HepG2 (cell line): ENCODE measurements around the gene DOCK2. TPM values are rescaled to one million over a fixed set of nuclear protein-coding genes. Genes with fewer than 3 reads are reported as not detected.

Experiments
- ATAC-seq: fragments of 200-7000 bp; cut with Tn5 transposase; 3 replicates; pipeline ENCODE4 v1.9.1; 2020; ENCODE audit warnings: mild to moderate bottlenecking, moderate library complexity
- BruUV-seq: library from RNA; stranded (reverse); fragments of 400-500 nt; replicated peaks from 2 replicates; lab custom pipeline; 2021; lab: Mats Ljungman, UMichigan
- CTCF ChIA-PET: fragments of 300-600 bp; formaldehyde crosslinking; extraction: SDS; loops from one replicate; lab custom pipeline; 2021; ENCODE audit warnings: low total read pairs, inconsistent platforms, low intra/inter-chr PET ratio; lab: Yijun Ruan, JAX
- POLR2A ChIA-PET: fragments of 350-600 bp; sonication (Branson Sonifier 250); formaldehyde crosslinking; loops from one replicate; lab custom pipeline; 2020; ENCODE audit warnings: antibody characterized with exemption, inconsistent platforms; lab: Yijun Ruan, JAX
- DNase-seq: peaks from one replicate; pipeline ENCODE4 v3.0.0-alpha.2; 2015; ENCODE audit warnings: low spot score
- FAIRE-seq: peaks from 3 replicates; lab custom pipeline; 2011; peaks lifted over from hg19 to GRCh38; lab: Jason Lieb, UNC
- H2AFZ ChIP-seq: one replicate; pipeline ENCODE4 v1.6.1; 2011; ENCODE audit warnings: low read length, inconsistent platforms
- H3K27ac ChIP-seq: fragments of 300-600 bp; 3 replicates; pipeline ENCODE4 v1.8.0; 2011; ENCODE audit warnings: mixed run types, mild to moderate bottlenecking, mixed read lengths, low read length, inconsistent platforms; ENCODE audit not compliant: insufficient read depth; ENCODE audit errors: extremely low read length
- H3K27me3 ChIP-seq, 2 experiments: fragments of 200-600 bp in 1 of 2; 2 replicates in 1 of 2; 3 replicates in 1 of 2; pipeline versions ENCODE4 v1.6.0 to v1.8.0; 2011; ENCODE audit warnings: low read length in 2 of 2, mild to moderate bottlenecking in 2 of 2, moderate library complexity in 2 of 2, inconsistent platforms in 1 of 2; ENCODE audit not compliant: insufficient read depth in 2 of 2, control insufficient read depth in 1 of 2
- H3K36me3 ChIP-seq, 2 experiments: fragments of 200-600 bp in 1 of 2; replicated peaks in 1 of 2; 2 replicates in 1 of 2; 3 replicates in 1 of 2; pipeline versions ENCODE4 v1.5.1 to v1.8.0; 2011; ENCODE audit warnings: low read length in 2 of 2, inconsistent platforms in 1 of 2; ENCODE audit not compliant: insufficient read depth in 2 of 2, control insufficient read depth in 1 of 2
- H3K4me1 ChIP-seq: 2 replicates; pipeline ENCODE4 v1.5.1; 2012; ENCODE audit warnings: low read length, inconsistent platforms; ENCODE audit not compliant: insufficient read depth
- H3K4me2 ChIP-seq: 2 replicates; pipeline ENCODE4 v1.6.0; 2011; ENCODE audit warnings: low read depth, low read length, inconsistent platforms
- H3K4me3 ChIP-seq, 3 experiments: fragments of 200-600 bp in 1 of 3; sonication (generic), shearing (Covaris generic) in 1 of 3; replicated peaks in 1 of 3; 2 replicates each; pipeline ENCODE4 v1.5.1; 2011 to 2016; ENCODE audit warnings: low read length in 3 of 3, inconsistent platforms in 2 of 3, low read depth in 2 of 3, mild to moderate bottlenecking in 2 of 3, control low read depth in 1 of 3, mixed read lengths in 1 of 3; ENCODE audit not compliant: insufficient read depth in 1 of 3
- H3K79me2 ChIP-seq: one replicate; pipeline ENCODE4 v1.6.1; 2011; ENCODE audit warnings: low read length, inconsistent platforms; ENCODE audit not compliant: insufficient read depth
- H3K9ac ChIP-seq: 2 replicates; pipeline ENCODE4 v1.6.0; 2011; ENCODE audit warnings: mild to moderate bottlenecking, low read depth, low read length, inconsistent platforms; ENCODE audit not compliant: insufficient read depth
- H3K9me3 ChIP-seq: 2 replicates; pipeline ENCODE4 v1.5.1; 2012; ENCODE audit warnings: mild to moderate bottlenecking, low read length
- H4K20me1 ChIP-seq: 2 replicates; pipeline ENCODE4 v1.6.0; 2011; ENCODE audit warnings: inconsistent platforms, mild to moderate bottlenecking, low read length, moderate library complexity; ENCODE audit not compliant: insufficient read depth
- ARID3A ChIP-seq: IDR thresholded peaks from 2 replicates; pipeline ENCODE4 v1.6.1; 2012; ENCODE audit warnings: low read depth, low read length, improper control_type of control experiment
- ARID4A ChIP-seq: sonication (generic); formaldehyde crosslinking; IDR thresholded peaks from 2 replicates; pipeline ENCODE4 v1.5.0; 2020; ENCODE audit warnings: mild to moderate bottlenecking, missing genetic modification reagents, borderline replicate concordance
- GLI4 ChIP-seq: sonication (generic); formaldehyde crosslinking; IDR thresholded peaks from 2 replicates; pipeline ENCODE4 v1.5.1; 2020; ENCODE audit warnings: missing genetic modification reagents, mild to moderate bottlenecking, moderate library complexity, borderline replicate concordance
- HNF1A ChIP-seq, 2 experiments: sonication (generic) in 1 of 2; formaldehyde crosslinking in 1 of 2; IDR thresholded peaks; 2 replicates each; pipeline versions ENCODE4 v1.4.0 to v1.6.1; 2016 to 2020; ENCODE audit warnings: borderline replicate concordance in 1 of 2, low read depth in 1 of 2, mild to moderate bottlenecking in 1 of 2, missing genetic modification reagents in 1 of 2
- POLR2AphosphoS5 ChIP-seq: IDR thresholded peaks from 2 replicates; pipeline ENCODE4 v1.6.1; 2012; ENCODE audit warnings: low read depth, low read length
- REL ChIP-seq: sonication (generic); formaldehyde crosslinking; conservative IDR thresholded peaks from 2 replicates; pipeline ENCODE4 v1.8.0; 2022; ENCODE audit warnings: mild to moderate bottlenecking, missing genetic modification reagents, moderate library complexity
- SETDB1 ChIP-seq: sonication (generic); formaldehyde crosslinking; IDR thresholded peaks from 2 replicates; pipeline ENCODE4 v1.5.1; 2020; ENCODE audit warnings: missing genetic modification reagents, mild to moderate bottlenecking, borderline replicate concordance
- TOE1 ChIP-seq: sonication (generic); formaldehyde crosslinking; IDR thresholded peaks from 2 replicates; pipeline ENCODE4 v1.4.0; 2020; ENCODE audit warnings: mild to moderate bottlenecking, missing genetic modification reagents
- ZBTB44 ChIP-seq: sonication (generic); formaldehyde crosslinking; IDR thresholded peaks from 2 replicates; pipeline ENCODE4 v1.4.0; 2020; ENCODE audit warnings: missing genetic modification reagents
- ZNF432 ChIP-seq: sonication (generic); formaldehyde crosslinking; IDR thresholded peaks from 2 replicates; pipeline ENCODE4 v1.5.0; 2020; ENCODE audit warnings: missing genetic modification reagents, mild to moderate bottlenecking, borderline replicate concordance
- WGBS: methylation state at CpG from one replicate; pipeline ENCODE4 v1.1.6; 2017; ENCODE audit warnings: low lambda C conversion rate; 5-methylcytosine and 5-hydroxymethylcytosine counted together
- in situ Hi-C: cut with HindIII; loops from 2 replicates; pipeline ENCODE4 v1.10.0; 2017; ENCODE audit warnings: low pct_unique_long_range_greater_than_20kb; ENCODE audit not compliant: extremely low pct_ligation_motif_present
- intact Hi-C: fragments of 100-400 bp; cut with micrococcal nuclease; formaldehyde crosslinking; loops from one replicate; pipeline ENCODE4 v1.10.0; 2022; ENCODE audit not compliant: unreplicated experiment
- polyA plus RNA-seq, 8 experiments: library from polyadenylated mRNA; depleted of rRNA in 3 of 8; stranded (reverse) in 7 of 8; unstranded in 1 of 8; fragments of >200 nt; fragmentation: Illumina TruSeq in 4 of 8; extraction: Trizol in 4 of 8; gene quantifications; 2 replicates each; pipeline versions ENCODE4 v1.2.1 to v1.2.3, GENCODE V29; 2011 to 2016; ENCODE audit warnings: low read depth in 4 of 8, missing spikeins in 1 of 8, mixed read lengths in 1 of 8; ENCODE audit not compliant: insufficient read depth in 1 of 8
- total RNA-seq, 5 experiments: library from RNA; depleted of rRNA; stranded (reverse); fragments of >200 nt; fragmentation: Illumina TruSeq; extraction: Trizol; gene quantifications; 2 replicates each; pipeline ENCODE4 v1.2.3, GENCODE V29; 2016; ENCODE audit warnings: low read depth in 1 of 5

Gene DOCK2
- total and polyA plus RNA-seq, 2 of the 13 experiments (the other 11 are each of a cell fraction or from before 2014, with no cell fraction given): not detected

GRCh38 chr5:169954786-169955185 lies 317.7 kb downstream of the DOCK2 start:
- WGBS: 0% methylated on average over 6 of the region's 6 CpGs
- Histone ChIP-seq H3K36me3 (no peaks in the 10 kb centered on the region), H2AFZ (no peak overlapping the region), H3K4me1 (no peaks in the 10 kb centered on the region), H3K27me3 (no peaks in the 10 kb centered on the region), H3K9ac (no peak overlapping the region), H3K27ac (no peak overlapping the region), H3K79me2 (no peaks in the 10 kb centered on the region), H4K20me1 (no peaks in the 10 kb centered on the region), H3K4me3 (no peak overlapping the region), H3K9me3 (no peaks in the 10 kb centered on the region), H3K4me2 (no peak overlapping the region)
- intact Hi-C loops: no loop called here
- FAIRE-seq (no peak), ATAC-seq (no peak), DNase-seq (no peak)
- BruUV-seq: no TSS peak
- ChIA-PET CTCF (no interaction called here), POLR2A (no interaction called here)
- in situ Hi-C loops: no loop called here
- no peak for TF ChIP-seq SETDB1 (CRISPR knock-in tag)
- no peak for TF ChIP-seq ZNF432 (CRISPR knock-in tag)
- no peak for TF ChIP-seq HNF1A (IDR thresholded peaks at IDR 0.05; ENCODE audit: low read depth)
- TF ChIP-seq HNF1A (CRISPR knock-in tag; IDR thresholded peaks at IDR 0.05; ENCODE audit: borderline replicate concordance): no peak
- no peak for TF ChIP-seq ARID3A
- no peak for TF ChIP-seq GLI4 (CRISPR knock-in tag)
- no peak for TF ChIP-seq ARID4A
- TF ChIP-seq REL (CRISPR knock-in tag): no peak
- no peak for TF ChIP-seq TOE1 (CRISPR knock-in tag)
- TF ChIP-seq POLR2AphosphoS5: no peak
- TF ChIP-seq ZBTB44: no peak
